Endodermal cell (in vitro differentiated cells): ENCODE data around the gene IGSF21. TPM values are rescaled to one million over a fixed set of nuclear protein-coding genes. Genes with fewer than 3 reads are reported as not detected.

Experiments used
- DNase-seq: peaks from one replicate; pipeline ENCODE4 v3.0.0-alpha.2; 2017
- H3K27ac ChIP-seq: 2 replicates; pipeline ENCODE4 v1.5.1; 2013; ENCODE audit warnings: mild to moderate bottlenecking, low read depth, low read length, moderate library complexity
- H3K27me3 ChIP-seq: 2 replicates; pipeline ENCODE4 v1.6.1; 2013; ENCODE audit warnings: mild to moderate bottlenecking, low read length, moderate library complexity; ENCODE audit not compliant: insufficient read depth, control insufficient read depth, poor library complexity, severe bottlenecking
- H3K36me3 ChIP-seq: 2 replicates; pipeline ENCODE4 v1.7.0; 2013; ENCODE audit warnings: mild to moderate bottlenecking, low read length, moderate library complexity; ENCODE audit not compliant: control insufficient read depth, insufficient read depth
- H3K4me1 ChIP-seq: one replicate; pipeline ENCODE4 v1.7.0; 2013; ENCODE audit warnings: low read length; ENCODE audit not compliant: control insufficient read depth, insufficient read depth
- H3K4me3 ChIP-seq: 2 replicates; pipeline ENCODE4 v1.5.1; 2013; ENCODE audit warnings: mild to moderate bottlenecking, low read length, moderate library complexity
- H3K9ac ChIP-seq: 2 replicates; pipeline ENCODE4 v1.6.1; 2013; ENCODE audit warnings: mild to moderate bottlenecking, low read length, moderate library complexity; ENCODE audit not compliant: poor library complexity, severe bottlenecking; ENCODE audit errors: extremely low read depth
- H3K9me3 ChIP-seq: 2 replicates; pipeline ENCODE4 v1.6.1; 2013; ENCODE audit warnings: mild to moderate bottlenecking, low read length, moderate library complexity; ENCODE audit not compliant: control insufficient read depth
- H3K27ac Mint-ChIP-seq: 2 replicates; pipeline ENCODE4 v1.8.0; 2020; ENCODE audit warnings: mixed read lengths
- H3K27me3 Mint-ChIP-seq: 2 replicates; pipeline ENCODE4 v1.8.0; 2021; ENCODE audit warnings: mild to moderate bottlenecking, mixed read lengths; ENCODE audit not compliant: insufficient read depth
- H3K36me3 Mint-ChIP-seq: 2 replicates; pipeline ENCODE4 v1.8.0; 2020; ENCODE audit warnings: low read depth, mixed read lengths
- H3K4me1 Mint-ChIP-seq: 2 replicates; pipeline ENCODE4 v1.8.0; 2020; ENCODE audit warnings: mixed read lengths
- H3K4me3 Mint-ChIP-seq: 2 replicates; pipeline ENCODE4 v1.8.0; 2020; ENCODE audit warnings: mild to moderate bottlenecking, moderate library complexity, mixed read lengths
- H3K9me3 Mint-ChIP-seq: 2 replicates; pipeline ENCODE4 v1.8.0; 2020; ENCODE audit warnings: mild to moderate bottlenecking, mixed read lengths
- WGBS, 2 experiments: methylation state at CpG; one replicate each; pipeline versions ENCODE4 v1.1.5 to v1.1.7; 2013; ENCODE audit warnings: missing lambda C conversion rate in 2 of 2, mixed read lengths in 1 of 2; ENCODE audit not compliant: insufficient coverage in 1 of 2, insufficient read length in 1 of 2; 5-methylcytosine and 5-hydroxymethylcytosine counted together
- total RNA-seq, 2 donors: library from RNA; stranded (reverse); fragmentation: NEBNext Ultra II Directional in 1 of 2; extraction: Animal tissue kit (Norgen Biotek cat#: 25700) in 1 of 2; gene quantifications; 2 replicates in 1 of 2; 3 replicates in 1 of 2; pipeline ENCODE4 v1.2.1, GENCODE V29; 2021
- TF ChIP-seq, protein P1 (sequence below): fragments of 200-600 bp; sonication (generic); conservative IDR thresholded peaks from 2 replicates; pipeline ENCODE4 v1.5.0; 2021; ENCODE audit warnings: antibody characterized with exemption, mild to moderate bottlenecking

Gene IGSF21
- total RNA-seq, 2 donors from 2014 or later = 1.3 to 1.7 TPM

DNA sequence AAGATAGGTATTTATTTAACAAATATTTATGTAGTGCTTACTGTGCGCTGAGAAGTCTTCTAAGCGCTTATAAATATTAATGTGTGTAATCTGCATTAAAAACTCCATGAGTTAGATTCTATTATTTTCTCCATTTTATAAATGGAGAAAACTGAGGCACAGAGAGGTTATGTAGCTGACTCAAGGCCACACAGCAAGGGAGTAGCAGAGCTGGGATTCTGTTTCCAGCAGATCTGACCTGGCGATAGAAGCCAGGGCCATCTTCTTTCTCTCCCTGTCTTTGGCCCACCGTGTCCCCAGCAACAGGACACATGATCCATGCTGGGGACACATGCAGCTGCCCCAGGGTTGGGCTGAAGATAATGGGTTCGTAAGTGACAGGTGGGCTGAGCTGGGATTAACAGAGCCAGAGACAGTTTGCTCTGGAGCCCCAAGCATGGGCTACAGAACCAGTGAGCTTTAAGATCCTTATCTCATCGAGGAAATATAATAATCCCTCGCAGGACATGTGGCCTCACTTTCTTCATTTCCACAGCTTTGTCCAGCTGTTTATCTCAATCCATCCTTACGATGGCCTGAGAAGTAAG, 30.3 kb downstream of the IGSF21 start:
- Histone ChIP-seq H3K4me3 (no peak overlapping the region), H3K9ac (no peak overlapping the region), H3K27me3 (peaks cover 43% of the 10 kb centered on the region), H3K36me3 (no peaks in the 10 kb centered on the region), H3K9me3 (no peaks in the 10 kb centered on the region), H3K4me1 (peaks cover 3% of the 10 kb centered on the region), H3K27ac (no peak overlapping the region)
- no peaks in the 10 kb centered on the region for H3K36me3 Mint-ChIP-seq
- H3K27ac Mint-ChIP-seq = no peak overlapping the region
- H3K27me3 Mint-ChIP-seq = peaks cover 54% of the 10 kb centered on the region
- DNase-seq = no peak
- TF ChIP-seq, protein P1, sequence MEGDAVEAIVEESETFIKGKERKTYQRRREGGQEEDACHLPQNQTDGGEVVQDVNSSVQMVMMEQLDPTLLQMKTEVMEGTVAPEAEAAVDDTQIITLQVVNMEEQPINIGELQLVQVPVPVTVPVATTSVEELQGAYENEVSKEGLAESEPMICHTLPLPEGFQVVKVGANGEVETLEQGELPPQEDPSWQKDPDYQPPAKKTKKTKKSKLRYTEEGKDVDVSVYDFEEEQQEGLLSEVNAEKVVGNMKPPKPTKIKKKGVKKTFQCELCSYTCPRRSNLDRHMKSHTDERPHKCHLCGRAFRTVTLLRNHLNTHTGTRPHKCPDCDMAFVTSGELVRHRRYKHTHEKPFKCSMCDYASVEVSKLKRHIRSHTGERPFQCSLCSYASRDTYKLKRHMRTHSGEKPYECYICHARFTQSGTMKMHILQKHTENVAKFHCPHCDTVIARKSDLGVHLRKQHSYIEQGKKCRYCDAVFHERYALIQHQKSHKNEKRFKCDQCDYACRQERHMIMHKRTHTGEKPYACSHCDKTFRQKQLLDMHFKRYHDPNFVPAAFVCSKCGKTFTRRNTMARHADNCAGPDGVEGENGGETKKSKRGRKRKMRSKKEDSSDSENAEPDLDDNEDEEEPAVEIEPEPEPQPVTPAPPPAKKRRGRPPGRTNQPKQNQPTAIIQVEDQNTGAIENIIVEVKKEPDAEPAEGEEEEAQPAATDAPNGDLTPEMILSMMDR = no peak
- H3K4me1 Mint-ChIP-seq = peaks cover 18% of the 10 kb centered on the region
- no peaks in the 10 kb centered on the region for H3K9me3 Mint-ChIP-seq
- WGBS, 2 experiments = 82 to 90% methylated on average over 2 to 8 of the region's 8 CpGs
- no peak overlapping the region for H3K4me3 Mint-ChIP-seq

DNA sequence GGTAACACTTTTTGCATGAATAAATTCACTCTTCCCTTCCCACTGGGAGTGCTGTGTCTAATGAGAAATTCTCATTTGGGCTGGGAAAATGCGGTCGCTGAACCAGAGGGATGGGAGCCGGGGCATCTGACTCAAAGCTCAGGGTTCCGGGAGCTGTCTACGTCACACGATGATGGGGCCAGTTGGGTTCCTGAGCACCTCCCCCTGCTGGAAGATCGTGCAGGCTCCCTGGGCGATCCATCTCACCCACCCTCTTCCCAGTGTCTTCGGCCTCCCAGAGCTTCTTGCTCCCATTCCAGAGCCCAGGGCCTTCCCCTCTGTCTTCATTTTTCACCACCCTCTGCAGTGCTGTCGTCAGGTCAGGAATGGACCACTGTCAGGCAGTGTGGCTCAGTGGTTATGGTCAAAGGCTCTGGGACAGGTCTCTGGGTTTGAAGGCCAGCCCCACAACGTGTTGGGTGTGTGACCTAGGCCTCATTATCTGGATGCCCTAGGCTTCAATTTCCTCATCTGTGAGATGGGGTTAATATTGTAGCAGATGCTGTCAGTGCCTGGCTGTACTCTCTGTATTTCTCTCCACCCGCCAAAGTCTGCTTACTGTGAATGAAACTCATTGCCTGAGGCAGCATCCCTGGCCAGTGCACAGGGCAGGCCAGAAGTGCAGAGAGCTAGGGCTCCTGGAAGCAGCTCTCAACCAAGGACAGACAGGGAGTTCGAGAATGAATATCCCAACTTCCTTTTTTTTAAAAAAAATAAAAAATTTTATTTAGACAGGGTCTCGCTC, 31.8 kb downstream of the IGSF21 start:
- Mint-ChIP-seq H3K4me1 (peaks cover 6% of the 10 kb centered on the region), H3K27ac (no peak overlapping the region), H3K36me3 (no peaks in the 10 kb centered on the region), H3K27me3 (peaks cover 59% of the 10 kb centered on the region), H3K4me3 (no peak overlapping the region), H3K9me3 (no peaks in the 10 kb centered on the region)
- WGBS, 2 experiments = 82 to 84% methylated on average over 10 to 14 of the region's 14 CpGs
- Histone ChIP-seq H3K27ac (no peak overlapping the region), H3K27me3 (peaks cover 33% of the 10 kb centered on the region), H3K9ac (no peak overlapping the region), H3K4me3 (no peak overlapping the region), H3K36me3 (no peaks in the 10 kb centered on the region), H3K9me3 (no peaks in the 10 kb centered on the region), H3K4me1 (no peaks in the 10 kb centered on the region)
- peak; percentile 53 for DNase-seq
- TF ChIP-seq, protein P1 = peak; percentile 43

DNA sequence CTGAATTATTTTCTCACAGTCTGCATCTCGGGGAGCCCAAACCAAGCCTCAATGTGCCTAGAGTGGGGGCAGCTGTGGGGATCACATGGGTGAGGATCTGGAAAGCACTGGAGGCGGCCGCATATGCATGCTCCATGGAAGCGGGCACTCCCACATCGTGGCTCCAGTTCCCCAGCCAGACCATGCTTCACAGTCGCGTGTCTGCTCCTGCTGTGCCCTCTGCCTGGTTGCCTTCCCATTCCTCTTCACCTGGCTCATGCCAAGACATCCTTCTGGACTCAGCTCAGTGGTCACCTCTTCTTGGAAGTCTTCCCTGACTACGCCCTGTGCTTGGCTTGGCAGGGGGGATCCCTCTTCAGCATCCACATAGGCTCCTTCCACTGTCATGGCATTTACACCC, 32.8 kb downstream of the IGSF21 start:
- no peak overlapping the region for H3K4me3 ChIP-seq
- peaks cover 33% of the 10 kb centered on the region for H3K27me3 ChIP-seq
- TF ChIP-seq, protein P1 = no peak
- no peak for DNase-seq
- Mint-ChIP-seq H3K27me3 (peaks cover 62% of the 10 kb centered on the region), H3K4me1 (no peaks in the 10 kb centered on the region), H3K4me3 (no peak overlapping the region), H3K36me3 (no peaks in the 10 kb centered on the region), H3K9me3 (no peaks in the 10 kb centered on the region), H3K27ac (no peak overlapping the region)
- no peaks in the 10 kb centered on the region for H3K36me3 ChIP-seq
- no peaks in the 10 kb centered on the region for H3K9me3 ChIP-seq
- WGBS, 2 experiments = 82 to 100% methylated on average over 4 to 8 of the region's 8 CpGs
- no peak overlapping the region for H3K27ac ChIP-seq
- H3K4me1 ChIP-seq = no peaks in the 10 kb centered on the region
- no peak overlapping the region for H3K9ac ChIP-seq
